ENCODE data around the gene SURF2.
"Not testable (repeated sequence)": the region's sequence is repeated elsewhere in the genome, so short reads cannot be mapped to it uniquely, and the experiment has no call there.

GRCh38 chr9:133392308-133392707 is 36.0 kb downstream of the SURF2 start:
- not testable (repeated sequence) for TF ChIP-seq CTCF (IDR thresholded peaks at IDR 0.05; ENCODE audit: insufficient read depth, low read depth, low read length); EZH2 (IDR thresholded peaks at IDR 0.05; ENCODE audit: insufficient read depth, low read length)
